ENCODE data around the gene BTBD1.

Gene BTBD1

GRCh38 chr15:82985688-82986441 lies 81.2 kb downstream of the BTBD1 start, which contains the start of gene RAMAC:
Gene RAMAC, plus strand, starts transcription at chr15:82986210. Its CDS starts 2,809 bp downstream, at chr15:82989019.
- DNase-seq, result peak; percentile 94

DNA sequence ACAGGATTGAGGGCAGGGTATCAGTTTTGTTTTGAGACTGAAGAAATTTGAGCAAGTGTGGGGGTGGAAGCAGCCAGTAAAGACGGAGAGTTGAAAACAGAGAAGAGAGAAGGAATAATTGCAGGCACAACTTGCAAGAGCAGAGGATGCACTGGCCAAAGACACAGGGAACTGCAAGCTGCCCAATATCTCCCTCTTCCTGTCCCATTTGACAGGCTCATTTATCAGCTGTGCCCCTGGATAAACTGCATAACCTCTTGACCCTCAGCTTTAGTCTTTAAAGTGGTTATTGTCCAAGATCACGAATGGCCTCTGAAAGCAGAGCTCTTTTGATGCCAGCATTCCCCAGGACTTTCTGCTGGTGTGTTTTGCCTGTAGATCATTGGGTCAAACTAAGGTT lies 86.1 kb downstream of the BTBD1 start:
- DNase-seq, result no peak

DNA sequence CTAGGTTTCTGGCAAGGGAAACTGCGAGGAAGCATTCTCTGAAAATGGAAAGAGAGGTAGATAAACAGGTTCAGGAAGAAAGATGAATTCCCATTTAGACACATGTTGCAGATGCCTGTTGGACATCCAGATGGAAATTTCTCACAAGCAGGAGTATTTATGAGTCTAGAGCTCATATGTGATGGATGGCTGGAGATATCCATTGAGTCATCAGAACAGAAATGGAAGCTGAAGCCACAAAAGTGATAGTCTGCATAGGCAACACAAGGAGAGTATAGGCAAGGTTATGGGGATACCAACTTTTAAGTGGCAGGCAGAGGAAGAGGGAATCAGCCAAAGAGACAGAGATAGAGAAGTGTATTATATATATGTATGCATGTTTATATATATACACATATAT lies 87.3 kb downstream of the BTBD1 start:
- no peak for DNase-seq

GRCh38 chr15:82978438-82978837 lies 88.6 kb downstream of the BTBD1 start:
- no peak for DNase-seq

GRCh38 chr15:82977076-82977475 lies 90.0 kb downstream of the BTBD1 start:
- no peak for DNase-seq

- DNase-seq, result no peak
Observed at GRCh38 chr15:82972990-82973389, 94.1 kb downstream of the BTBD1 start.

- DNase-seq, result no peak
Observed at GRCh38 chr15:82971218-82971984, 95.7 kb downstream of the BTBD1 start.

- DNase-seq, result no peak
Observed at GRCh38 chr15:82970696-82971095, 96.4 kb downstream of the BTBD1 start.

- DNase-seq, result no peak
Observed at GRCh38 chr15:82970078-82970686, 96.9 kb downstream of the BTBD1 start.

- no peak for DNase-seq
Observed at GRCh38 chr15:82969353-82969752, 97.7 kb downstream of the BTBD1 start.

DNA sequence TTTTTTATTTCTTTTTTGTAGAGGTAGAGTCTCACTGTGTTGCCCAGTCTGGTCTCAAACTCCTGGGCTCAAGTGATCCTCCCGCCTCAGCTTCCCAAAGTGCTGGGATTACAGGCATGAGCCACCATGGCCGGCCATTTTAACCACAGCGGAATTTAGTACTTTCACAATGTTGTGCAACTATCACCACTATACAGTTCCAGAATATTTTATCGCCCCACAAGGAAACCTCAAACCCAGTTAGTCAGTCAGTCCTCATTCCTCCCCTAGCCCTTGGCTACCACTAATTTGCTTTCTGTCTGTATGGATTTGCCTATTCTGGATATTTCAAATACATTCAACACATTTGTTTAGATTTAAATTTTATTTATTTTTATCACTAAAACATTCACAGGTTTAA lies 99.0 kb downstream of the BTBD1 start:
- no peak for DNase-seq

GRCh38 chr15:82966671-82967071 lies 100.4 kb downstream of the BTBD1 start:
- DNase-seq, result peak; percentile 86

Measured in activated CD4-positive, alpha-beta T cell treated with anti-CD3 and anti-CD28 coated beads, Interleukin-10, Interleukin-2, amounts not matched to agents 100 ng/mL and 50 ng/mL, durations not matched to agents 16 hours and 8 hours (primary cell).